Measurements from ENCODE around the gene FRK.
"Not testable (repeated sequence)": the region's sequence is repeated elsewhere in the genome, so short reads cannot be mapped to it uniquely, and the experiment has no call there.

Gene FRK

DNA sequence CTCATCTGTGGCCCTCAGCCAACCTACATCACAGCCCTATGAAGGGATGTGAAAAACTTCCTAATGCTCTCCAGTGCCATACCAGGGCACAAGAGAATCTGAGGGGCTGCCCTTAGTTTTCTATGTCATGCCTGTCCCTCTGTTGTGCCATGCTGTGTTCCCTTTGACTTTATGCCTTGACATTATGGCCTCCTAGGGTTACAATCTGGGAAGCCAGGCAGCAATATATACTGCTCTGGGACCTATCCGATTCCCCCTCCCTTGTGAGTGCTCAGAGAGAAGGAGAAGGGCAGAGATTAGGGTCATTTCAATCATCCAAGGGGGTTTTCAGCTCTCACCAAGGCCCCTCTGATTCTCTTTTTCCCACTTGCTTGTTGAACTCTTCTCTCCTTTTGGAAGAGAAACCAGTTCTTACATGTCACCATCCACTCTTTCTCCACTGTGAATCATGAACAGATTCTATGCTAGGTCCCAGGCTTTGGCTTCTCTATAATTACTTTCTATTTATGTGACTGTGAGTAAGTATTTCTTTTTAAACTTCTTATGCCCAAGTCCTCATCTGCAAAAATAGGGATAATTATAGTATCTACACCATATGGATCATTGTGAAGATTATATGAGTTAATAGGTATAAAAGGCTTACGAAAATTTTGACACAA is 14.2 kb upstream of the FRK start:
- DNase-seq (ENCODE audit: low read depth in 2 of 3, low spot score in 1 of 3), result no peak

DNA sequence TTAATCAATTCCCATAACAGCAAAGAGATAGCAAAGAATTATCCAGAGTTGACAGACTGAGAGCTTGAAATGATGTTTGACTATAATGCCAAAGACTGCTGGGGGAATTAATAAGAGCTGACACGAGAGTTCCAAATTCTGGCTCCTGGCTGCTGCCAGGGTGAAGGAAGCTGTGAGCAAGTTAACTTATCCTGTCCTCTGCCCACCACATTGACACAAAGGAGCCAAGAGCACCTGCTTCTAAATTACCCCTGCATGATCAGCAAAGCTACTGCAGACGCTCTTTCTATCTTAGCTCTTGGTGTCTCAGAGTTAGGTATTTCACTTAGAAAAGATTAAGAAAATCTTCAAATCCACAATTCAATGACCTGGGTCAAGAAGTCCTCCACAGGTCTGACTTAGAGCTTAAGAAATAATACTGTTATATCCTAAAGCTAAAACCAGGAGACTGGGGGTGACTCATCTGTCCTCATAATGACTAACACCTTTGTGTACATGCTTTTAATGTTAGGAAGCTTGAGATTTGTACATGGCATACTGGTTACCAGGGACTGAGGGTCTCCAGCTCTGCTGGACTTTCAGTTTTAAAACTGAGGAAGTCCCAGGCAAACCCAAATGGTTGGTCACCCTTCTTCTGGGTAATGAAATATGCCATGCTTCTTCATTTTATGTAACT is 13.2 kb upstream of the FRK start:
- no peak for DNase-seq (ENCODE audit: low read depth in 2 of 3, low spot score in 1 of 3)

DNA sequence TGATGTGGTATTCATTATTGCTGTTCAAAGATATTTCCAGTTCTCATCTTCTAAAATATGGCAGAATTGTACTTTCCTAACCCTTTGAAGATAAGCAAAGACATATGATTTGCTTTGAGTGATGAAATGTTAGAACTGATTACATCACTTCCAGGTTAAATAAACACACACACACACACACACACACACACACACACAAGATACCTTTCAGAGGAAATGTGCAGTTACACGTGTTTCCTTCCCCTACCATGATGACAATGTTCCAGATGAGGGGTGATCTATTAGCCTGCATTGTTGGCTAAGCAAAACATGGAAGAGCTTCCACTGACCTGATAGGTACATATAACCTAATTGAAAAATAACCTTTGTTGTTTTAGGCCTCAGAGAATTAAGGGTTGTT is 11.7 kb upstream of the FRK start:
- no peak for DNase-seq (ENCODE audit: low read depth in 2 of 3, low spot score in 1 of 3)

DNA sequence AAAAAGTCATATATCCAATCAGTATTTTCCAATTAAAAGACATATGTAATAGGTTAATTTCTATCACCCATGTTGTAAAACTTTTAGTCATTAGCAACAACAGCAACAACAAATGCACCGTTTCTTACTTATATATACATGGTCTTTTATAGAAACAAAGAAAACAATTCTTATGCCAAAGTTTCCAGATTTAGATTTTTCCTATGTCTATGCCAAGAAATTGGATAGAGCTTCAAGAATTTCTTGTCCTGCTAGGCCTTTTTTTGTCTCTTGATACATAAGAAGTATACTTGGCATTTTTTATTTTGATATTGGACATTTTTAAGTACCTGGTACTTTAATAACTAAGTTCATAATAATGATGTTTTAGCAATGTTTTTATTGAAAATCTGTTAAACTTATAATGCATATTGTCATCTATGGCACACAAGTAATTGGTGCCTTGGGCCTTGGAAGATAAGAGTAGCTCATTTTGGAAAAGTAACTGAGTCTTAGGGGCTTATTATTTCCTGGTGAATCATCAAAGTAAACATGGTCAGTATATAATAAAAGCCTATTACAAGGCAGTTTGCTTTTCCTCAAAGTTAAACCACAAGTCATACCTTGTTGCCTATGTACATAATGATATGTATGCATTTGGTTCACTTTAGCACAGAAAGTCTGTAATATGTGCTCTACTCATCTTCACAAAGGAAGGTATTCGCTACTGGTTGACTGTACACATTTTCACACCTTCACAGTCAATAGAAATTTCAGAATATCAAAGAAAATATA is 10.1 kb upstream of the FRK start:
- DNase-seq (ENCODE audit: low read depth in 2 of 3, low spot score in 1 of 3), result no peak

DNA sequence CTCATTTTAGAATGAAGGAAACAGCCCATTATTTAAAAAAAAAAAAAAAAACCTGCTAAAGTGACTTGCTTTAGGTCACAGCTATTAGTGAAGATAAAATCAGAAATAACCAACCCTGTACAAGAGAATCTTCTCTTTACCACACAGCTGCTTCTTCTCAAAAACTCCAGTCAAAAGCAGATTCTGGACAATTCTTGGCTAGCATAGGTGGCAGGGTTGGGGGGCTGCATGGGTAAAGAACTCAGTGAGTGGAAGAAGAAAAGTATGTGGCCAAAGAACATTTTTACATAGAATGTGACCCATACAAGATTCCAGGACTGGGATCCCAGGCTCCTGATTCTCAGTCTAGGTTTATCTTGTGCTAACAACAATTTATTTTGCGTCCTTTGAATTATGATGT is 9.4 kb upstream of the FRK start:
- DNase-seq (ENCODE audit: low read depth in 2 of 3, low spot score in 1 of 3), result no peak

DNA sequence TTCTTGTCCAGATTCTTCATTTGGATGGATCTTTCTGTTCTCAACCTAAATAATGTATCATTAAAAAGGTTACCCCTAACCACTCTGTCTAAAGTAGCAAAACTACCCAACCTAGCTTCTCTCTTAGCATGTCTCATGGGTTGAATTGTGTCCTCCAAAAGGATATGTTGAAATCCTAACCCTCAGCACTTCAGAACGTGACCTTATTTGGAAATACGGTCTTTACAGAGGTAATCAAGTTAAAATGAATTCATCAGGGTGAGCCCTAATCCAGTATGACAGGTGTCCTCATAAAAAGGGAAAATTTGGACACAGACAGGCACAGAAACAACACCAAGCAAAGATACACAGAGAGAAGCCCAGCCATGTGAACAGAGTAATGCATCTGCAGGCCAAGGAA is 6.1 kb upstream of the FRK start:
- no peak for DNase-seq (ENCODE audit: low read depth in 2 of 3, low spot score in 1 of 3)

DNA sequence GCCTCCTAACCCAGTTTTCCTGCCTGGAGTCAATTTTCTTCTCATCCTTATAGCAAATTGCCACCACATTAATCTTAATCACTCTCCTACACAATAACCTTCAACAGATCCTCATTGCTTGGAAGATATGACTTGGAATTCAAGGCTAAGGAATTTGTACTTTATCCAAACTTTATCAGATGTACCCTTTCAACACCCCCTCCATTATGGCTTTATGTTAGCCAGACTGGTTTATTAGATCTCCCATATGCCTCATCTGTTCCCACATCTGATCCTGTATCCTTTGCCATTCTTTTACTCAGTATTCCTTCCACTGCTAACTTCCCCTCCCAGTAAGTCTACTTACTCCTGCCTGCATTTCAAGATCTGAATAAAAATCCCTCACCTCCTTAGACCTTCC is 4.0 kb upstream of the FRK start:
- DNase-seq (ENCODE audit: low read depth in 2 of 3, low spot score in 1 of 3), result no peak

DNA sequence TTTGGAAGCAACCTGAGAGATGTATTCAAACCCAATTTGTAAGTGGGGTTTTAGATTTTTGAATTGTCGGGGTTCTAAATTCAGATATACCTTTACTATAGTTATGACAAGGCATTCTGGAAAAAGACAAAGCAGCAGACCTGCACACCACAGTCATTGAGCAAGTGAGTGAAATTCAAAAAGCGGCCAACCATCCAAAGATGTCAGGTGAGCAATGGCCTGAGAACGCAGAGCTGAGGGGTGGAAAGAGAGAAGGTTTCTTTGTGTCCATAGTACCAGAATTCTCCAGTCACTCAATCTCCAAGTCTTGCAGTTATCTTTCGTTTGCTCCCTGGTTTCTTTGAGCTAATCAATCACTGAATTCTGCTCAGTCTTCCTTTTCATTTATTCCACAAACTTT is 1.8 kb upstream of the FRK start:
- no peak for DNase-seq (ENCODE audit: low read depth in 2 of 3, low spot score in 1 of 3)

DNA sequence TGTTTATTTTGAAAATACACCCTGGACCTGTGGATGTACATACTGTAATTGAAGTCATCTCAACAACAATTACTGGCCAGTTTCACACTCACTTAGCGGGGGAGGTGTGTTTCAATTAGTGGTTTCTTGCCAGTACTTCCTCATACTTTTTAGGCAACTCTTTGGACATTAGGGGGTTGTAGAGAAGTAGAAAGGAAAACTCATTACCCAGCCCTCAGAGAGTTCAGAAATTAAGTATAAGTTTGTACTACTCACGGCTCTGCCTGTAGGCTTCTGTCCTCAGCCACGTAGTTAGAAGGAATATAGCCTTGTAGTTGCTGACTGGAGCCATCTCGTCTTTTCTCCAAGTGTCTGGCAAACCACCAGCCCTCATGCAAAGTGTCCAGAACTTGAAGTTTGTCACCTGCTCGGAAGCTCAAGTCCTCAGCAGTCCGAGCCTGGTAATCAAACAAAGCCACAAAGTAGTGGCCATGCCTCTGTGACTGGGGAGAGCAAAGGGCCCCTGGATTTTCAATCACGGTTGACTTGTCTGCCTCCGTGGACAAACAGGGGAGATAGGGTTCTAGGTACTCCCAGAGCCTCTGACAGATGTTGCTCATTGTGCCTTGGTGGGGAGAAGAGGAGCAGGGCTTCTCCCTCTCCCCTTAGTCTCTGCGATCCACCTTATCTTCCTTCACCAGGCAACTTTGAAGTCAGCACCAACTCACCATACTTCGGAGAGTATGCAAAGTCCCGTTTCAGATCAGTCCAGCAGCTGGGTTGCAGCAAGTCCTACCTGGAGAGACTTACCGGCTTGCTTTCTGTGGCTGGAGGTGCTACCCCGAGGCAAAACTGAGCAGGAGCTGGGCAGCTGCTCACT is 749 bp downstream of the FRK start:
- DNase-seq (ENCODE audit: low read depth in 2 of 3, low spot score in 1 of 3), result no peak

DNA sequence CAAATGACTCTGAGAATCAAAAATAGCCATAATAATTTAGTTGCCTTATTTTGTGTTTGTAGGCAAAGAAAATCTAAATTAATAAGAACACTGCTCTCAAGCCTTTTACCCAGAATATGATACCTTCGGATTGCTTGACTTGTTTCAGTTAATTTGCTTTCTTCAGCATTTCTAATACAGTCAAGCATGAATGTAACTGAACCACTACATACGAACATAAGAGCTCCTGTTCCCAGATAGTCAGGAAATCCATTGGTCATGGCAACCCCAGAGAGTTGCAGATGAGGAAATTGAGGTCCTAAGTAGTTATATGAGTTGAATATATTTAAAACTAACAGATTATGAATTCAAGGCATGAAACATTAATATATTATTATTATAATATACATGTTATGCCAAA is 2.9 kb downstream of the FRK start:
- DNase-seq (ENCODE audit: low read depth in 2 of 3, low spot score in 1 of 3), result no peak

DNA sequence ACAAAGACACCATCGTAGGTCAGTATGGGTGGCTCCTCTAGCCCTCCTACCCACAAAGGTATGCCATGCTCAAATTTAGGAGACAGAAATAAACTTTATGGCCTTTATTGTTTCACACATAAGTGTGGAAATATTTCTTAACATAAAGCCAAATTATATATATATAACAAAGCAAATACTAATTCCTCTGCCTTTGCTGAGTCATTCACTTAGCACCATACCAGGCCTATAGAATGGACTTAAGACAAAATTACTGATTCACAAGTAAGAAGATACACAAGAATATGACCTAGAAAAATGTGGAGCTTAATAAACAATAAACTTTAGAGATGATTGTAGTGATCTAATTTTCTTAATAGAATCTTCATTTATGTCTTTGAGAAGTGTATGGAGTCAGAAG is 5.2 kb downstream of the FRK start:
- no peak for DNase-seq (ENCODE audit: low read depth in 2 of 3, low spot score in 1 of 3)

DNA sequence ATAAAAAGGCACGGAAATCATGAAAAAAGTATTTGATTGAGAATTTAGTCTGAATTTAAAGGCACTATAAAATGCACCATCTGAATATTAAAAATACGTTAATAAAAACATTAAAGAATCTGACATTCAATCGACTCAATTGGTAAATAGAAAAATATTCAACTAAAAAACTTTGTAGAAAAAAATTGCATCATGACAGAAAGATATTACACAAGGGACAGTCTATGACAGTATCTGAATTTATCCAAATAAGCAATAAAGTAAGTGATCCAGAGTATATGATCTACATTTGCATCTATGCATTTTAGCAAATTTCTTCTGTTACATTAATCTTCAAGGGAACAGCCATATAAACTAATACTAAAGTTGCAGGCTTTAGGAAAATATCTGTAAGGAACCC is 9.4 kb downstream of the FRK start:
- DNase-seq (ENCODE audit: low read depth in 2 of 3, low spot score in 1 of 3), result no peak

DNA sequence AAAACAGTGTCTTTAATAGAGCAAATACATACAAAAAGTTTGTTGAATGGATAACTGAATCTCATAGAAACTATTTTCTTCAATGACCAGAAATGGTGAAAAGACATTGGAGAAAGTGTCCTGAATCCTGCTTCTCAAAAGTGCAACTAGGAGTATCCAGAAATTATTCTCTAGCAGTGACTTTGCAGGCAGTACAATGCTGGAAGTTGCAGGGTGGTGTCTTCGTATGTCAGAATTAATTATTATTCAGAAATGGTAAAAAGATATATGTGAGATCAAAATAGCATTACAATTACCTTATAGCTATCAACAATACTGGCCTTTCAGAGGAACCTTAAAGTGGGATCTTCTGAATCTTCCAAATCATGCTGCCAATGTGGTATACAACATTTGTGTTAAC is 10.0 kb downstream of the FRK start:
- DNase-seq (ENCODE audit: low read depth in 2 of 3, low spot score in 1 of 3), result no peak

DNA sequence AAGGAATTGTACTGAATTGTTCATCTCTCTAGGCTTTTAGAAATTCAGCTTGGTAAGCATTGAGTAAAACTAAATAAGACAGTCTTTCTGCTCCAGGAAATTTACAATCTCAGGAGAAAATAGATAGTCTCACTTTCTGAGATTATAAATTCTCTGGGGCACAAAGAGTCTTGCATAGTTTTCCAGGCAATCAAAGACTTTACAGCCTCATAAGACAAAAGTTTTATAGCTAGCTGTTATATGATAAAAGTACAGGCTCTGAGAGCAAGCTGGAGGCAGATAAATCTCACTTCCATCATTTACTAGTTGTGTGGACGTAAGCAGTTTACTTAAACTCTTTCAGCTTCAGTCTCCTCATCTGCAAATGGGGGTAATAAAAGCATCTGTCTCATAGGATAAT is 11.4 kb downstream of the FRK start:
- no peak for DNase-seq (ENCODE audit: low read depth in 2 of 3, low spot score in 1 of 3)

DNA sequence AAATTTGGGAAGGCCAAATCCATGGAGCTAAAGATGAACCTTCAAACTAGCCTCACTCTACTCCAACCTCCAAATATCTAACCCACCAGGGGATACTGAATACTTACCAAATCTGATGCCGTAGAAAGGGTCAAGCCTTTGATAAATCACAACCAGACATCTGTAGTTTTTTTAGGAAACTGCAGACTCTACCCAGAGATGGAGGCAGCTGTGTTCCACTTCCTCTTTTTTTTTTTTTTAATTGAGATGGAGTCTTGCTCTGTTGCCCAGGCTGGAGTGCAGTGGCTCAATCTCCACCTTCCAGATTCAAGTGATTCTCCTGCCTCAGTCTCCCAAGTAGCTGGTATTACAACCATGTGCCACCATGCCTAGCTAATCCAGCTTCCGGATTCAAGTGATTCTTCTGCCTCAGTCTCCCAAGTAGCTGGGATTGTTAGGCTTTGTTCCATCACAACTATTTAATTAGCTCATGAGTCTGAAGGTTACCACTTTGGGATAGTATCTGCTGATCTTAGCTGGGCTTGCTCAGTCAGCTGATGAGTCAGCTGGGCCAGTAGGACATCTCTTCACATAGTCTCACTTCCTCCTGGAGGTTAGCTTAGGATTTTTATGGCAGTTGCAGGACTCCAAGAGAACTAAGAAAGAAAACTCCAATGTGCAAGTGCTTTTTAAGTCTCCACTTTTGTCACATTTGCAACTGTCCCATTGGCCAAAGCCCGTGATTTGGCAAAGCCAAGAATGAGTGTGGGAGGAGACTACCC is 13.3 kb downstream of the FRK start:
- no peak for DNase-seq (ENCODE audit: low read depth in 2 of 3, low spot score in 1 of 3)

DNA sequence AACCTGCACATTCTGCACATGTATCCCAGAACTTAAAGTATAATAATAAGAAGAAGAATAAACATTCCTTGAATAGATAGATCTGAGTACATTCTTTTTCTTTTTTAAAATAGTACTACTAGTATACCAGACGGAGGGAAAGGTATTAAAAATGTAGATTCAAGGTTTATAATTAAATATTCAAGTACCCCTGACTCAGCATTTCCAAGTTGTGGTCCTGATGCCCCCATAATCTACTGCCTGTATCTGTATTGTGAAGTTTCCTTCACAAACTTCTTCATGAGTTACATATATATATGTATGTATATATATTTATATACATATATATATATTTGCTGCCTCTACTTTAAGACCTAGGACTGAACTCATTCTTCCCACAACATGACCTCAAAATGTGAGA is 14.0 kb downstream of the FRK start:
- no peak for DNase-seq (ENCODE audit: low read depth in 2 of 3, low spot score in 1 of 3)

DNA sequence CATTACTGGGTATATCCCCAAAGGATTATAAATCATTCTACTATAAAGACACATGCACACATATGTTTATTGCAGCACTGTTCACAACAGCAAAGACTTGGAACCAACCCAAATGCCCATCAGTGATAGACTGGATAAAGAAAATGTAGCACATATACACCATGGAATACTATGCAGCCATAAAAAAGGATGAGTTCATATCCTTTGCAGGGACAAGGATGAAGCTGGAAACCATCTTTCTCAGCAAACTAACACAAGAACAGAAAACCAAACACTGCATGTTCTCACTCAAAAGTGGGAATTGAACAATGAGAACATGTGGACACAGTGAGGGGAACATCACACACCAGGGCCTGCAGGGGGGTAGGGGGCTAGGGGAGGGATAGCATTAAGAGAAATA is 14.4 kb downstream of the FRK start:
- DNase-seq (ENCODE audit: low read depth in 2 of 3, low spot score in 1 of 3), result not testable (repeated sequence)

DNA sequence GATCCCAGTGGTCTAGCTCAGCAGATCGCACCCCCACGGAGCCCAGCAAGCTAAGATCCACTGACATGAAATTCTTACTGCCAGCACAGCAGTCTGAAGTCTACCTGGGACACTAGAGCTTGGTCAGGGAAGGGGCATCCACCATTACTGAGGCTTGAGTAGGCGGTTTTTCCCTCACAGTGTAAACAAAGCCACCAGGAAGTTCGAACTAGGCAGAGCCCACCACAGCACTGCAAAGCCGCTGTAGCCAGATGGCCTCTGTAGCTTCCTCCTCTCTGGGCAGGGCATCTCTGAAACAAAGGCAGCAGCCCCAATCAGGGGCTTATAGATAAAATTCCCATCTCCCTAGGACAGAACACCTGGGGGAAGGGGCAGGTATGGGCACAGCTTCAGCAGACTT is 18.8 kb downstream of the FRK start:
- DNase-seq (ENCODE audit: low read depth in 2 of 3, low spot score in 1 of 3), result no peak

DNA sequence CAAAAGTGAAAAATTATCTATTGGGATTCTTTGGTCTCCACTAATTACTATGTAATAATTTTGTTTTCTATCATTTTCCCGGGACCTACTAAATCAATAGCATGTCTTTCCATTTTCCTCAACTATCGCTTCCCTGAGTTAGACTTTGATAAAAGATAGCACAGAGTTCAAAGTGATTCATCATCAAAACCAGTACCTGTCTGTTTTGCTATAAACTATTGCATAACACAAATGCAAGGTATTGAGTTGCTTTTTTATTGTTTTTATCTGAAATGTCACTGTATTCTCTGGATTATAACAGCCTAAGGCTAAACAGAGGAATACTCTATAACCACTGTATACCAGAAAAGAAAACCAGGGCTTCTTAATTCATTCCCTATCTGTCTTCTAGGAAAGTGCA is 19.7 kb downstream of the FRK start:
- DNase-seq (ENCODE audit: low read depth in 2 of 3, low spot score in 1 of 3), result no peak

DNA sequence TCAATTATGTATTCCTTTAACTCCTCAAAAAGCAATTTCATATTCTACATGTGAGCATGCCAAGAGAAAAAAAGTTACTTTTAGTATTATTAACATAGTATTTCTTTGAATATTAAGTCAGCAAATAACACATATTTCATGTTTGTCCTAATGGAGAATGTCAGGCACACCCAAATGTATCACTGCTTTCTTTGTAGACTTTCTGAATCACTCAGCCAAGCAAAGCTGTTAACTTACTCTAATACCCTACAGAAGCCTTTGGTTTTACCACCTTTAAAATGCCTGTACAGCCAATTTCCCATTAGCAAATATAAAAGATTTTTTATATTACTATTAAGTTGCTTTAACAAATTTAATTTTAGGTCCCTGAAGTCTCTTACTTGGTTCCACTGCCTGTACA is 23.8 kb downstream of the FRK start:
- no peak for DNase-seq (ENCODE audit: low read depth in 2 of 3, low spot score in 1 of 3)
